Ovary (tissue), 9 donors: ENCODE data around the gene GALNT12. TPM values are rescaled to one million over a fixed set of nuclear protein-coding genes. Genes with fewer than 3 reads are reported as not detected.

Source experiments
- DNase-seq, 5 donors: peaks; one replicate each; pipeline ENCODE4 v3.0.0-alpha.2; 2019 to 2020
- H3K27ac ChIP-seq, 2 donors: fragments of 200-600 bp; one replicate each; pipeline versions ENCODE4 v1.5.1 to v1.8.0; 2019 to 2022
- H3K27me3 ChIP-seq: fragments of 200-600 bp; one replicate; pipeline ENCODE4 v1.8.0; 2022
- H3K36me3 ChIP-seq: fragments of 200-600 bp; sonication (generic); one replicate; pipeline ENCODE4 v1.5.1; 2019
- H3K4me1 ChIP-seq: one replicate; pipeline ENCODE4 v1.8.1; 2013; ENCODE audit warnings: mild to moderate bottlenecking, moderate library complexity; ENCODE audit not compliant: insufficient read depth
- H3K4me3 ChIP-seq: fragments of 200-600 bp; sonication (generic); one replicate; pipeline ENCODE4 v1.5.1; 2017
- H3K9me3 ChIP-seq, 2 donors: fragments of 200-600 bp in 1 of 2; sonication (generic) in 1 of 2; one replicate each; pipeline versions ENCODE4 v1.5.1 to v1.8.1; 2013 to 2019; ENCODE audit warnings: mild to moderate bottlenecking in 1 of 2, moderate library complexity in 1 of 2
- CTCF ChIP-seq, 3 donors: fragments of 450-650 bp in 2 of 3; fragments of 200-600 bp in 1 of 3; IDR thresholded peaks; one replicate each; pipeline versions ENCODE4 v1.5.1 to v1.8.0; 2016 to 2022; ENCODE audit warnings: antibody characterized with exemption in 3 of 3, mild to moderate bottlenecking in 1 of 3
- EP300 ChIP-seq: sonication (generic); formaldehyde crosslinking; IDR thresholded peaks from one replicate; pipeline ENCODE4 v1.6.1; 2017; ENCODE audit warnings: antibody characterized with exemption
- POLR2A ChIP-seq: fragments of 450-650 bp; IDR thresholded peaks from one replicate; pipeline ENCODE4 v1.6.1; 2017; ENCODE audit warnings: antibody characterized with exemption, mild to moderate bottlenecking, moderate library complexity
- WGBS, 3 donors: extraction: QIAGEN DNeasy Blood & Tissue Kit in 1 of 3; methylation state at CpG; one replicate each; pipeline versions ENCODE4 v1.1.5 to v1.1.7; 2013 to 2017; 5-methylcytosine and 5-hydroxymethylcytosine counted together
- intact Hi-C, 4 donors: fragments of 100-400 bp; cut with DNase I; formaldehyde crosslinking; loops; one replicate each; pipeline versions ENCODE4 v1.11.0 to v1.15.1; 2022 to 2023
- polyA plus RNA-seq, 2 donors: library from polyadenylated mRNA; stranded (reverse); fragments of 200-250 nt in 1 of 2; fragments of 350-450 nt in 1 of 2; fragmentation: Illumina TruSeq in 1 of 2; extraction: RNeasy Lipid Tissue Mini Kit (QIAGEN cat#74804) in 1 of 2; gene quantifications; one replicate each; pipeline ENCODE4 v1.2.3, GENCODE V29; 2013 to 2014
- total RNA-seq, 7 donors: library from RNA; depleted of rRNA in 2 of 7; stranded (reverse); fragments of >200 nt in 2 of 7; fragmentation: NEBNext Ultra II Directional in 3 of 7; extraction: Animal tissue kit (Norgen Biotek cat#: 25700) in 3 of 7; gene quantifications; one replicate each; pipeline versions ENCODE4 v1.1.0 to v1.2.4, GENCODE V29; 2016 to 2023
- donor health status: DM: no; HTN: no; CAD: no; lungs with moderate emphysema.
- donor health status: DM: no; HTN: no; CAD: no.
- donor health status: Bipolar disorder and iron deficiency.
- donor health status: DM: yes; HTN: yes; CAD: no.
- donor health status: DM: no; HTN: no; CAD: no.
- donor health status: DM: yes; HTN: yes; CAD: no.

Gene GALNT12
- total and polyA plus RNA-seq, 9 donors: 0.23 to 7.0 (median 1.4) TPM

- TF ChIP-seq CTCF (IDR thresholded peaks at IDR 0.05): no peak
- TF ChIP-seq EP300: no peak
- no peak for TF ChIP-seq POLR2A
- Histone ChIP-seq H3K4me1 (no peaks in the 10 kb centered on the region), H3K9me3 (no peaks in the 10 kb centered on the region), H3K36me3 (no peaks in the 10 kb centered on the region), H3K4me3 (no peak overlapping the region), H3K27ac (no peak overlapping the region), H3K27me3 (no peaks in the 10 kb centered on the region)
- WGBS, 3 donors: 93 to 99% (median 97%) methylated on average over 3 of the region's 3 CpGs
- intact Hi-C loops: no loop called here
- DNase-seq: no peak
Measured at GRCh38 chr9:98894171-98894570, 86.7 kb downstream of the GALNT12 start.

GRCh38 chr9:98894761-98895160 is 87.3 kb downstream of the GALNT12 start:
- Histone ChIP-seq H3K27ac (no peak overlapping the region), H3K27me3 (no peaks in the 10 kb centered on the region), H3K4me3 (no peak overlapping the region), H3K9me3 (no peaks in the 10 kb centered on the region), H3K4me1 (no peaks in the 10 kb centered on the region), H3K36me3 (no peaks in the 10 kb centered on the region)
- intact Hi-C loops: no loop called here
- no peak for DNase-seq
- 82 to 89% (median 87%) methylated on average over 3 of the region's 3 CpGs for WGBS, 3 donors
- TF ChIP-seq CTCF (IDR thresholded peaks at IDR 0.05) (no peak), POLR2A (no peak), EP300 (no peak)

- intact Hi-C loops: no loop called here
- H3K9me3 ChIP-seq: no peaks in the 10 kb centered on the region
- H3K4me3 ChIP-seq: no peak overlapping the region
- 88 to 96% (median 94%) methylated on average over 2 of the region's 2 CpGs for WGBS, 3 donors
- no peaks in the 10 kb centered on the region for H3K36me3 ChIP-seq
- no peak for DNase-seq
- H3K4me1 ChIP-seq: no peaks in the 10 kb centered on the region
- TF ChIP-seq CTCF (IDR thresholded peaks at IDR 0.05) (no peak), EP300 (no peak)
- H3K27ac ChIP-seq: no peak overlapping the region
- H3K27me3 ChIP-seq: no peaks in the 10 kb centered on the region
Measured at GRCh38 chr9:98896632-98897031, 89.2 kb downstream of the GALNT12 start.

- no peak for DNase-seq
- intact Hi-C loops: no loop called here
- Histone ChIP-seq H3K4me3 (no peak overlapping the region), H3K36me3 (no peaks in the 10 kb centered on the region), H3K27me3 (no peaks in the 10 kb centered on the region), H3K9me3 (no peaks in the 10 kb centered on the region), H3K27ac (no peak overlapping the region), H3K4me1 (no peaks in the 10 kb centered on the region)
- 10 to 19% (median 13%) methylated on average over 1 of the region's 1 CpG for WGBS, 3 donors
- TF ChIP-seq EP300 (no peak), POLR2A (no peak), CTCF (IDR thresholded peaks at IDR 0.05) (no peak)
Measured at GRCh38 chr9:98897745-98898144, 90.3 kb downstream of the GALNT12 start.
